Measurements from ENCODE around the gene BTBD7. TPM values are rescaled to one million over a fixed set of nuclear protein-coding genes. Genes with fewer than 3 reads are reported as not detected.
A peak's percentile ranks its signal among the peaks of the same experiment; 100 is the strongest.

BTBD7 gene
- total and polyA plus RNA-seq, 9 of the 15 experiments (the other 6 are each of a cell fraction or from before 2014, with no cell fraction given) = 2.5 to 12.9 (median 6.2) TPM

DNA sequence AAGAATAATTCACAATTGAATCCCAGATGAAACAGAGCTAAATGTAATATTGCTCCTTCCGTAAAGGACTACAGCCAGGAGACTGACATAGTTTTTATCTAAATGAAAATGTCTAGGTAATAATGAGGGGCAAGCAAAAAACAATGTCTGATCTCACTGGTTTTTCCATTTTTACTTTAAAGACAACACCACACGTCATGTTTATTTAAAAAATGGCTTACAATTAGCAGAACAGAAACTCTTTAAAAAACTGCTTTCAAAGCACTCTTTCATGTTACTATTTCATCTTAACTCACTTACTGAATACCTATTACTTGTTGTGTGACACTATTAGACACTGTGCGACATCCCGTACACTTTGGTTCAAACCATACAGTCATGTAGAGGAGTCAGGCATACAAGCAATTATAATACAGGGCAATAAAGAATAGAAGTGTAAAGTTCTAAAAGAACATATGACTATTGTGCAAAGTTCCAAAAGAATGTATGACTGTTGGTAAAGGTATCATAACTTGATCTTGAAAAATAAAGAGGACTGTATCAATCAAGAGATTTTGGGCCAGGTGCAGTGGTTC is 9.1 kb downstream of the BTBD7 start:
- Histone ChIP-seq H3K27ac (ENCODE audit: extremely low read depth, low read depth, low read length) (peak overlapping the region; percentile 63), H3K4me1 (replicated peaks in 1 of 2; ENCODE audit: control insufficient read depth in 2 of 2, insufficient read depth in 2 of 2, low read length in 2 of 2) (peaks cover 4 to 30% of the 10 kb centered on the region in 2 experiments; a peak in 4 of 5 replicates), H3K36me3 (ENCODE audit: control insufficient read depth, insufficient read depth, low read length) (peaks cover 11% of the 10 kb centered on the region; the same call in 2 of the 3 replicates), H4K20me1 (replicated peaks; ENCODE audit: control insufficient read depth, insufficient read depth, low read length) (no peaks in the 10 kb centered on the region), H3K9me1 (ENCODE audit: control insufficient read depth, insufficient read depth, low read length) (no peaks in the 10 kb centered on the region), H3K9ac (ENCODE audit: insufficient read depth in 1 of 2, low read depth in 2 of 2, low read length in 2 of 2) (peak overlapping the region in 1 of 2 experiments; percentile 49; a peak in 2 of 4 replicates), H3K9me3 (replicated peaks; ENCODE audit: control insufficient read depth, insufficient read depth, low read depth, low read length) (no peaks in the 10 kb centered on the region), H3K4me2 (ENCODE audit: insufficient read depth, low read length) (peak overlapping the region; percentile 7; the same call in 1 of the 2 replicates), H3K4me3 (no peak overlapping the region), H2AFZ (ENCODE audit: low read depth, low read length) (no peak overlapping the region), H3K79me2 (ENCODE audit: control insufficient read depth, insufficient read depth, low read length) (peaks cover 94% of the 10 kb centered on the region), H3K27me3 (ENCODE audit: control insufficient read depth in 2 of 2, insufficient read depth in 2 of 2, low read length in 2 of 2) (no peaks in the 10 kb centered on the region)
- in situ Hi-C loops (cut with MboI) = no loop called here
- TF ChIP-seq ZNF354B (CRISPR knock-in tag; IDR thresholded peaks at IDR 0.05) = no peak
- no peak for TF ChIP-seq CHD1 (IDR thresholded peaks at IDR 0.05; ENCODE audit: low read length)
- TF ChIP-seq, protein P1, sequence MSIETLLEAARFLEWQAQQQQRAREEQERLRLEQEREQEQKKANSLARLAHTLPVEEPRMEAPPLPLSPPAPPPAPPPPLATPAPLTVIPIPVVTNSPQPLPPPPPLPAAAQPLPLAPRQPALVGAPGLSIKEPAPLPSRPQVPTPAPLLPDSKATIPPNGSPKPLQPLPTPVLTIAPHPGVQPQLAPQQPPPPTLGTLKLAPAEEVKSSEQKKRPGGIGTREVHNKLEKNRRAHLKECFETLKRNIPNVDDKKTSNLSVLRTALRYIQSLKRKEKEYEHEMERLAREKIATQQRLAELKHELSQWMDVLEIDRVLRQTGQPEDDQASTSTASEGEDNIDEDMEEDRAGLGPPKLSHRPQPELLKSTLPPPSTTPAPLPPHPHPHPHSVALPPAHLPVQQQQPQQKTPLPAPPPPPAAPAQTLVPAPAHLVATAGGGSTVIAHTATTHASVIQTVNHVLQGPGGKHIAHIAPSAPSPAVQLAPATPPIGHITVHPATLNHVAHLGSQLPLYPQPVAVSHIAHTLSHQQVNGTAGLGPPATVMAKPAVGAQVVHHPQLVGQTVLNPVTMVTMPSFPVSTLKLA (conservative IDR thresholded peaks at IDR 0.05) = 0 out of 4 replicates have a peak, but pooled peaks of 1 of the 2 experiments have one; percentile 4
- WGBS (ENCODE audit: insufficient coverage, low coverage, missing lambda C conversion rate) = 82% methylated on average over 4 of the region's 4 CpGs
- BruUV-seq (replicated peaks) = no TSS peak
- FAIRE-seq (no peak), DNase-seq (ENCODE audit: extremely low read depth in 1 of 4, low spot score in 3 of 4) (no peak), ATAC-seq (no peak)
- POLR2A ChIA-PET = interaction anchor here (0.6 to 1.4 kb wide), 3 partner anchors 8 to 30 kb away, joined by 3 to 5 read pairs (median 5); no protein-coding TSS in a partner anchor
- intact Hi-C loops (cut with micrococcal nuclease) = no loop called here
- CTCF ChIA-PET (ENCODE audit: low intra/inter-chr PET ratio) = no interaction called here

All from K562 (cell line).